Gastroesophageal sphincter (tissue), 3 donors: ENCODE results near the gene CHRM1.

Experiments used
- EP300 ChIP-seq: sonication (generic); formaldehyde crosslinking; IDR thresholded peaks from one replicate; pipeline ENCODE4 v1.6.1; 2017; ENCODE audit warnings: antibody characterized with exemption, mild to moderate bottlenecking
- POLR2A ChIP-seq, 2 donors: fragments of 450-650 bp; IDR thresholded peaks; one replicate each; pipeline ENCODE4 v1.6.1; 2017; ENCODE audit warnings: antibody characterized with exemption in 2 of 2, mild to moderate bottlenecking in 2 of 2, moderate library complexity in 1 of 2
- POLR2AphosphoS5 ChIP-seq: sonication (generic); formaldehyde crosslinking; IDR thresholded peaks from one replicate; pipeline ENCODE4 v1.6.1; 2017; ENCODE audit warnings: antibody characterized with exemption
- TF ChIP-seq, protein P1 (sequence below), 4 experiments: fragments of 200-600 bp in 2 of 4; fragments of 450-650 bp in 2 of 4; sonication (generic) in 1 of 4; IDR thresholded peaks; one replicate each; pipeline ENCODE4 v1.5.1; 2017 to 2019; ENCODE audit warnings: antibody characterized with exemption in 4 of 4, mild to moderate bottlenecking in 2 of 4, moderate library complexity in 2 of 4

DNA sequence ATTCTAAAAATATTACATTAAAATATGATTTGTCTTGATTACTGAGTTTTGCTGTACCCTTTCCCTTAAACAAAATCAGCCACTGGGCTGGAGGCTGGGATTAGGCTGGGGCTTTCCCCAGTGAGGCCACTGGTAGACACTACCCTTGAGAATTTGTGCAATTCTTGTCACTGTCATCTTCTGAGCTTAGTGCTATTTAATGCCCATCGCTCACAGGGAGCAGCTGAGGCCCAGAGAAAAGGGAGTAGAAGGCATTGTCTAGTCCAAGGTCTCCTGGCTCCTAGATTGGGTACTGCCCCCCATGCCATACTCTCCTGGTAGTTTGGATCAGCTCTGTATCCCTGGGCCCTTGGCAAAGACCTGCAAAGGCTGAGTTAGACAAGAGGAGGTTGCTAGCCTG, 6.7 kb downstream of the CHRM1 start:
- TF ChIP-seq POLR2A (IDR thresholded peaks at IDR 0.05) (no peak), POLR2AphosphoS5 (no peak), EP300 (no peak)
- TF ChIP-seq, protein P1, sequence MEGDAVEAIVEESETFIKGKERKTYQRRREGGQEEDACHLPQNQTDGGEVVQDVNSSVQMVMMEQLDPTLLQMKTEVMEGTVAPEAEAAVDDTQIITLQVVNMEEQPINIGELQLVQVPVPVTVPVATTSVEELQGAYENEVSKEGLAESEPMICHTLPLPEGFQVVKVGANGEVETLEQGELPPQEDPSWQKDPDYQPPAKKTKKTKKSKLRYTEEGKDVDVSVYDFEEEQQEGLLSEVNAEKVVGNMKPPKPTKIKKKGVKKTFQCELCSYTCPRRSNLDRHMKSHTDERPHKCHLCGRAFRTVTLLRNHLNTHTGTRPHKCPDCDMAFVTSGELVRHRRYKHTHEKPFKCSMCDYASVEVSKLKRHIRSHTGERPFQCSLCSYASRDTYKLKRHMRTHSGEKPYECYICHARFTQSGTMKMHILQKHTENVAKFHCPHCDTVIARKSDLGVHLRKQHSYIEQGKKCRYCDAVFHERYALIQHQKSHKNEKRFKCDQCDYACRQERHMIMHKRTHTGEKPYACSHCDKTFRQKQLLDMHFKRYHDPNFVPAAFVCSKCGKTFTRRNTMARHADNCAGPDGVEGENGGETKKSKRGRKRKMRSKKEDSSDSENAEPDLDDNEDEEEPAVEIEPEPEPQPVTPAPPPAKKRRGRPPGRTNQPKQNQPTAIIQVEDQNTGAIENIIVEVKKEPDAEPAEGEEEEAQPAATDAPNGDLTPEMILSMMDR (IDR thresholded peaks at IDR 0.05) = no peak
